BE2C (cell line): ENCODE results near the gene VSIR.

ENCODE experiments used
- DNase-seq: peaks from one replicate; pipeline ENCODE4 v3.0.0-alpha.2; 2020
- H3K27me3 ChIP-seq: fragments of 250-450 bp; sonication (Bioruptor Pico); 2 replicates; pipeline ENCODE4 v1.5.1; 2020; ENCODE audit warnings: mild to moderate bottlenecking
- H3K36me3 ChIP-seq: fragments of 250-450 bp; sonication (Bioruptor Pico); 2 replicates; pipeline ENCODE4 v1.5.1; 2020; ENCODE audit warnings: mild to moderate bottlenecking
- H3K4me1 ChIP-seq: fragments of 250-450 bp; sonication (Bioruptor Pico); 2 replicates; pipeline ENCODE4 v1.5.1; 2020
- H3K4me3 ChIP-seq: 2 replicates; pipeline ENCODE4 v1.5.1; 2011; ENCODE audit warnings: low read depth, low read length
- H3K9me3 ChIP-seq: fragments of 250-450 bp; sonication (Bioruptor Pico); 2 replicates; pipeline ENCODE4 v1.5.1; 2020
- CTCF ChIP-seq: IDR thresholded peaks from 2 replicates; pipeline ENCODE4 v1.5.1; 2012; ENCODE audit warnings: mild to moderate bottlenecking, low read depth, low read length

VSIR gene

GRCh38 chr10:71717551-71717951 is 55.8 kb downstream of the VSIR start:
- no peak for TF ChIP-seq CTCF

GRCh38 chr10:71717056-71717455 is 56.3 kb downstream of the VSIR start:
- Histone ChIP-seq H3K4me3 (no peak overlapping the region), H3K36me3 (no peaks in the 10 kb centered on the region), H3K4me1 (no peaks in the 10 kb centered on the region), H3K9me3 (no peaks in the 10 kb centered on the region), H3K27me3 (no peaks in the 10 kb centered on the region)
- no peak for DNase-seq
- TF ChIP-seq CTCF = no peak

More at GRCh38 chr10:71717551-71717951, 55.8 kb downstream of the VSIR start:
- H3K4me1 ChIP-seq = no peaks in the 10 kb centered on the region
- no peaks in the 10 kb centered on the region for H3K27me3 ChIP-seq
- no peak overlapping the region for H3K4me3 ChIP-seq
- no peak for DNase-seq
- H3K9me3 ChIP-seq = no peaks in the 10 kb centered on the region
- H3K36me3 ChIP-seq = no peaks in the 10 kb centered on the region

- no peaks in the 10 kb centered on the region for H3K27me3 ChIP-seq
- no peak for TF ChIP-seq CTCF
- H3K4me1 ChIP-seq = no peaks in the 10 kb centered on the region
- H3K9me3 ChIP-seq = no peaks in the 10 kb centered on the region
- no peaks in the 10 kb centered on the region for H3K36me3 ChIP-seq
- DNase-seq = no peak
- no peak overlapping the region for H3K4me3 ChIP-seq
These were observed 56.9 kb downstream of the VSIR start for GRCh38 chr10:71716426-71716825.

GRCh38 chr10:71715860-71716259 is 57.5 kb downstream of the VSIR start:
- Histone ChIP-seq H3K4me3 (no peak overlapping the region), H3K4me1 (no peaks in the 10 kb centered on the region), H3K9me3 (no peaks in the 10 kb centered on the region), H3K27me3 (no peaks in the 10 kb centered on the region), H3K36me3 (no peaks in the 10 kb centered on the region)
- TF ChIP-seq CTCF = no peak
- no peak for DNase-seq

GRCh38 chr10:71715026-71715425 is 58.3 kb downstream of the VSIR start:
- Histone ChIP-seq H3K4me3 (no peak overlapping the region), H3K27me3 (no peaks in the 10 kb centered on the region), H3K9me3 (no peaks in the 10 kb centered on the region), H3K4me1 (no peaks in the 10 kb centered on the region), H3K36me3 (no peaks in the 10 kb centered on the region)
- TF ChIP-seq CTCF = no peak
- DNase-seq = no peak

GRCh38 chr10:71714592-71714991 is 58.7 kb downstream of the VSIR start:
- Histone ChIP-seq H3K4me1 (no peaks in the 10 kb centered on the region), H3K27me3 (no peaks in the 10 kb centered on the region), H3K36me3 (no peaks in the 10 kb centered on the region), H3K9me3 (no peaks in the 10 kb centered on the region), H3K4me3 (no peak overlapping the region)
- no peak for TF ChIP-seq CTCF
- no peak for DNase-seq
